Measurements from ENCODE around the gene GOPC.

The GOPC gene

DNA sequence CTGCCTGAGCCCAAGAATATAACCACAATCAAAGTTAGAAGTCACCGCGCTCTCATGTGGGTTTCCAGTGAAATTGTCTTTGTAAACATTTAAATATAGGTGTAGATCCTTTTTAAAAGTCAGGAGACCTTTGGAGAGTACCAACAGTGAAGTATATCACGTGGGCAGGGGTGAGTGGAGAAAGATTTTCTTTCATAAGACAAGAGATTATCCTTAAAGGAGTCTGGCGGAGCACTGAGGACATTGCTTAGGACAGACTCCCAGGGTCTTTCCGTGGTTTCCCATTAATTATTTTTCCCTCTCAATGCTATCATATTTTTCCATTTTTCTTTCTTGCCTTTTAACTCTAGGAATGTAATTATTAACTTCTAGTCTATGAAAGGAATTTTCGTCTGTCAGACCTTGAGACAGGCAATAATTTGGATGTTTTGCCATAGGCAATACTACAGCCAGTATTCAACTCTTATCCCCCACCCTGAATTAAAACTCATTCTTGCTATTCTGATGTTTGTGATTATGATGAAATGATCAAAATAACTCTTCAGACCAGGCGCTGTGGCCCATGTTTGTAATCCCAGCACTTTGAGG, 88.4 kb downstream of the GOPC start:
- H3K27me3 ChIP-seq (ENCODE audit: control insufficient read depth, insufficient read depth, low read length), result no peaks in the 10 kb centered on the region
- H3K4me3 ChIP-seq (ENCODE audit: low read depth, low read length), result no peak overlapping the region
- no peak overlapping the region for H3K27ac ChIP-seq (ENCODE audit: low read depth, low read length)
- no peaks in the 10 kb centered on the region for H3K36me3 ChIP-seq (ENCODE audit: control insufficient read depth, insufficient read depth, low read length)
- H3K4me1 ChIP-seq (ENCODE audit: control insufficient read depth, insufficient read depth, low read length), result no peaks in the 10 kb centered on the region; the same call in 1 of the 2 replicates
- no peak overlapping the region for H3K9ac ChIP-seq (ENCODE audit: low read length)
- H3K9me3 ChIP-seq (ENCODE audit: control insufficient read depth, insufficient read depth, low read depth, low read length), result no peaks in the 10 kb centered on the region

GRCh38 chr6:117512987-117513573, 89.2 kb downstream of the GOPC start:
- Histone ChIP-seq H3K9me3 (ENCODE audit: control insufficient read depth, insufficient read depth, low read depth, low read length) (no peaks in the 10 kb centered on the region), H3K27ac (ENCODE audit: low read depth, low read length) (no peak overlapping the region), H3K4me3 (ENCODE audit: low read depth, low read length) (no peak overlapping the region), H3K9ac (ENCODE audit: low read length) (no peak overlapping the region), H3K4me1 (ENCODE audit: control insufficient read depth, insufficient read depth, low read length) (no peaks in the 10 kb centered on the region; the same call in 1 of the 2 replicates), H3K27me3 (ENCODE audit: control insufficient read depth, insufficient read depth, low read length) (no peaks in the 10 kb centered on the region), H3K36me3 (ENCODE audit: control insufficient read depth, insufficient read depth, low read length) (no peaks in the 10 kb centered on the region)

DNA sequence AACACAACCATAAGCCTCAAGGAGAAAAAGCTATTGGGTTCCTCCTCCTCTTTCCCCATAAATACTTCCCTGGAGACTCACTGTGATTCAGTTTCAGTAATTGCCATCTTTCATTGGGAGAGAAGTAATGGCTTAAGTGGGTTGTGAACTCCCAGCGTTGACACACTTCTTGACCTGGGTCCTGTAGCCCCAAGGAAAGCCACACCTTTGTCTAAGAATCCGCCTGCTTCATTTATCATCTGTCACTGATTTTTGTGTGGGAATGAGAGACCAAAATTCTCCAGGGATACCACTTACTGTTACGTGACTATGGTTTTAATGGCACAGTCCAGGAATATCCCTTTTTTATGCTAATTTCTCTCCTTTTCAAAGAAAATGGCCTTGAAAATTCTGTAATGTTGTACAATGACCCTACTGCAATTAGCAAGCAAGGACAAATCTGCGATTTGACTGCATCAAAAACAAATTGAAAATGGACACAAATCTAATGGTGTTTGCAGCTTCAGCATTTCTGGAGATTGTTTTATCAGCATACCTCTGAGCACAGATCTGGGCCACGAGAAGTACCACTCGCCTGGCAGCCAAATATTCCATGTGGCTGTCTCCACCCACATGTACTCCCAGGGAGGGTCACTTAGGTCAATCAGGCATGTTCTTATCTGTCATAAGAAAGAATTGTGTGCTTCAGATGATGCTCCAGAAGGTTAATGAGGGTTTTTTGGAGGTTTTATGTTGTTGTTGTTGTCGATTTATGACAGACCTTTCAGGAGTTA, 90.1 kb downstream of the GOPC start:
- Histone ChIP-seq H3K9me3 (ENCODE audit: control insufficient read depth, insufficient read depth, low read depth, low read length) (no peaks in the 10 kb centered on the region), H3K36me3 (ENCODE audit: control insufficient read depth, insufficient read depth, low read length) (no peaks in the 10 kb centered on the region), H3K27me3 (ENCODE audit: control insufficient read depth, insufficient read depth, low read length) (no peaks in the 10 kb centered on the region), H3K27ac (ENCODE audit: low read depth, low read length) (no peak overlapping the region), H3K9ac (ENCODE audit: low read length) (no peak overlapping the region), H3K4me3 (ENCODE audit: low read depth, low read length) (no peak overlapping the region), H3K4me1 (ENCODE audit: control insufficient read depth, insufficient read depth, low read length) (no peaks in the 10 kb centered on the region; the same call in 1 of the 2 replicates)
